Uterus (tissue), 4 donors: ENCODE results near the gene ARHGEF17. TPM values are rescaled to one million over a fixed set of nuclear protein-coding genes. Genes with fewer than 3 reads are reported as not detected.

ENCODE experiments used
- DNase-seq, 2 donors: peaks; one replicate each; pipeline ENCODE4 v3.0.0-alpha.2; 2019 to 2020
- H3K27ac ChIP-seq, 2 donors: fragments of 200-600 bp; sonication (generic); 1 replicate in 1 of 2; 2 replicates in 1 of 2; pipeline ENCODE4 v1.5.1; 2016 to 2018
- H3K27me3 ChIP-seq, 2 donors: fragments of 200-600 bp; sonication (generic); one replicate each; pipeline ENCODE4 v1.5.1; 2018 to 2019; ENCODE audit warnings: control low read depth in 1 of 2
- H3K36me3 ChIP-seq, 2 donors: fragments of 200-600 bp; sonication (generic); one replicate each; pipeline ENCODE4 v1.5.1; 2019; ENCODE audit warnings: control low read depth in 1 of 2
- H3K4me1 ChIP-seq, 2 donors: fragments of 200-600 bp; sonication (generic); one replicate each; pipeline ENCODE4 v1.5.1; 2018 to 2019; ENCODE audit warnings: control low read depth in 1 of 2
- H3K4me3 ChIP-seq, 2 donors: fragments of 200-600 bp; sonication (generic); 1 replicate in 1 of 2; 2 replicates in 1 of 2; pipeline ENCODE4 v1.5.1; 2018 to 2019; ENCODE audit warnings: mild to moderate bottlenecking in 1 of 2
- H3K9me3 ChIP-seq, 2 donors: fragments of 200-600 bp; sonication (generic); one replicate each; pipeline ENCODE4 v1.5.1; 2019; ENCODE audit warnings: control low read depth in 1 of 2
- POLR2A ChIP-seq, 2 donors: fragments of 450-650 bp; IDR thresholded peaks; one replicate each; pipeline ENCODE4 v1.6.1; 2016; ENCODE audit warnings: antibody characterized with exemption in 2 of 2, mild to moderate bottlenecking in 1 of 2, moderate library complexity in 1 of 2
- intact Hi-C: fragments of 100-400 bp; cut with DNase I; formaldehyde crosslinking; loops from one replicate; pipeline ENCODE4 v1.15.1; 2023; ENCODE audit warnings: low total_unique reads
- total RNA-seq, 4 donors: library from RNA; depleted of rRNA in 3 of 4; stranded (reverse); fragments of >200 nt in 3 of 4; gene quantifications; one replicate each; pipeline versions ENCODE4 v1.1.0 to v1.2.4, GENCODE V29; 2014 to 2023
- TF ChIP-seq, protein P1 (sequence below), 4 experiments: fragments of 200-600 bp in 2 of 4; fragments of 450-650 bp in 2 of 4; sonication (generic) in 2 of 4; IDR thresholded peaks; one replicate each; pipeline ENCODE4 v1.5.1; 2016 to 2019; ENCODE audit warnings: antibody characterized with exemption in 4 of 4, mild to moderate bottlenecking in 2 of 4, moderate library complexity in 1 of 4
- donor health status: DM: yes; HTN: yes; CAD: no.

Gene ARHGEF17
- total RNA-seq, 4 donors from 2014 or later = 17.9 to 174 (median 58.6) TPM

DNA sequence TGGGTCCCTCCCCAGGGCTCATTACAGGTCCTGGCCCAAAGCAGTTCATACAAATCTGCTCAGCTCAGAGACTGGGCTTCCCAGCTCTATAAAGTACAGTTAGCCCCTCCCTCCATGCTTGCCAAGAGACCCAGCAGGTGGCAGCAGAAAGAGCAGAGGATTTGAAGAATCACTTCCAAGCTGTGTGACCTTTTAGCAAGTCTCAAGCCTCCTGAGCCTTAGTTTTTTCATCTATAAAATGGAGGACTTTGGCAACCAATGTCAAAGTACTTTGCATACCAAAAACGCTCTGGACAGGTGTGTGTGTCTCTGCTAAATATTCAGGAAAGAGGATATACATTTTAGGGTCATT lies 94.7 kb downstream of the ARHGEF17 start:
- Histone ChIP-seq H3K4me1 (no peaks in the 10 kb centered on the region), H3K36me3 (no peaks in the 10 kb centered on the region), H3K27ac (no peak overlapping the region), H3K4me3 (no peak overlapping the region), H3K9me3 (no peaks in the 10 kb centered on the region), H3K27me3 (no peaks in the 10 kb centered on the region)
- intact Hi-C loops = no loop called here
- TF ChIP-seq, protein P1, sequence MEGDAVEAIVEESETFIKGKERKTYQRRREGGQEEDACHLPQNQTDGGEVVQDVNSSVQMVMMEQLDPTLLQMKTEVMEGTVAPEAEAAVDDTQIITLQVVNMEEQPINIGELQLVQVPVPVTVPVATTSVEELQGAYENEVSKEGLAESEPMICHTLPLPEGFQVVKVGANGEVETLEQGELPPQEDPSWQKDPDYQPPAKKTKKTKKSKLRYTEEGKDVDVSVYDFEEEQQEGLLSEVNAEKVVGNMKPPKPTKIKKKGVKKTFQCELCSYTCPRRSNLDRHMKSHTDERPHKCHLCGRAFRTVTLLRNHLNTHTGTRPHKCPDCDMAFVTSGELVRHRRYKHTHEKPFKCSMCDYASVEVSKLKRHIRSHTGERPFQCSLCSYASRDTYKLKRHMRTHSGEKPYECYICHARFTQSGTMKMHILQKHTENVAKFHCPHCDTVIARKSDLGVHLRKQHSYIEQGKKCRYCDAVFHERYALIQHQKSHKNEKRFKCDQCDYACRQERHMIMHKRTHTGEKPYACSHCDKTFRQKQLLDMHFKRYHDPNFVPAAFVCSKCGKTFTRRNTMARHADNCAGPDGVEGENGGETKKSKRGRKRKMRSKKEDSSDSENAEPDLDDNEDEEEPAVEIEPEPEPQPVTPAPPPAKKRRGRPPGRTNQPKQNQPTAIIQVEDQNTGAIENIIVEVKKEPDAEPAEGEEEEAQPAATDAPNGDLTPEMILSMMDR (IDR thresholded peaks at IDR 0.05) = no peak
- DNase-seq = no peak

- no peak for TF ChIP-seq POLR2A (IDR thresholded peaks at IDR 0.05)
- TF ChIP-seq, protein P1 (IDR thresholded peaks at IDR 0.05) = no peak
- Histone ChIP-seq H3K9me3 (no peaks in the 10 kb centered on the region), H3K27me3 (no peaks in the 10 kb centered on the region), H3K4me3 (no peak overlapping the region), H3K4me1 (no peaks in the 10 kb centered on the region), H3K27ac (no peak overlapping the region), H3K36me3 (no peaks in the 10 kb centered on the region)
- DNase-seq = no peak
- intact Hi-C loops = no loop called here
Observed at GRCh38 chr11:73403541-73403940, 95.5 kb downstream of the ARHGEF17 start.

DNA sequence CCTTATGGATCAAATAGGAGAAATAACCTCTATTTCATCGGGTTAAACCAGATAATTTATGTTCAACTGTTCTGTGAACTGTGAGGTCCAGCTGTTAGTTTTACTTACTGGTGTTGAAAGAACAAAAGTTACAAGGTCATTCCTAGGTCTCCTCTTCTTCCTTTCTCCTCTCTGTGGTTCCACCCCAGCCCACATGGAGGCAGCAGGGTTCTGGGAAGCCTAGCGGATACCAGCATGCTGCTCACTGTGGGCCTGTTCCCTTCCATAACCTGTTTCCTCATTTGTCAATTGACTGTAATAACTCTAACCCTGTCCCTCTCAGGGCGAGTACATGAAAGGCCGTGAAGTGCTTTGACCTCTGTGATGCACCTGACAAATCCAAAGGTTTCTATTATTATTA lies 96.0 kb downstream of the ARHGEF17 start:
- peak in 1 of 2 donors; percentile 54 for DNase-seq
- H3K4me3 ChIP-seq = no peak overlapping the region
- intact Hi-C loops = no loop called here
- H3K27me3 ChIP-seq = no peaks in the 10 kb centered on the region
- TF ChIP-seq POLR2A (IDR thresholded peaks at IDR 0.05) = no peak
- TF ChIP-seq, protein P1 (IDR thresholded peaks at IDR 0.05) = peak; percentile 36 to 57 (median 46)
- H3K27ac ChIP-seq = no peak overlapping the region
- H3K9me3 ChIP-seq = no peaks in the 10 kb centered on the region
- H3K4me1 ChIP-seq = no peaks in the 10 kb centered on the region
- no peaks in the 10 kb centered on the region for H3K36me3 ChIP-seq

DNA sequence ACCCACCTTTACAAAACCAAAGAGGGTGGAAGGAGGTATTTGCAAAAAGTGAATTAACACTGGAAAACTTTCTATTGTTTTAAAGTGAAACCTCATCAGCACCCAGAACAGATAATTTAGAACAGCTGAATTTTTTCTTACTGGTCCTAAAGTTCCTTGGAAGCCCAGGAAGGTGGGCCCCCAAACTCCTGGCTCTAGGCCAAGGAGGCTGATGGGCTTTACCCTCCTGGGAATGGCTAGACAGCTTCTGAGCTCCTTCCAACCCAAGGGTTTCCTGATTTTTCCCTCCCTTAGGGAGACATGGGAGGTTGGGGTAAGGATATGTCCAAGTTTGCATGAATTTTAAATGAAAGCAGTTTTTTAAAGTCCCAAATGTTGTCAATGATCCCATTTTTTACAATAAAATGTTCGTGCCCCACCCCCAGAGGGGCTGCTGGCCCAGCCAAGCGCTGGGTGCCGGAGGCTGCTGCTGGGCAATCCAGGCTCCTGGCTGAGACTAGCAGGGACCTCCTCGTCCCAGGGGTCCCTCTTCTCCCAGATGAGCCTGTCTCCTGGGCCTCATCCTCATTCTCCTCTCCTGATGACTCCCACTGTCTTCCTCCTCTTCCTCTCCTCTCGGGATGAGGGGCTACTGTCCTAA lies 96.5 kb downstream of the ARHGEF17 start:
- intact Hi-C loops = no loop called here
- Histone ChIP-seq H3K27ac (no peak overlapping the region), H3K27me3 (no peaks in the 10 kb centered on the region), H3K4me3 (no peak overlapping the region), H3K36me3 (no peaks in the 10 kb centered on the region), H3K4me1 (no peaks in the 10 kb centered on the region), H3K9me3 (no peaks in the 10 kb centered on the region)
- TF ChIP-seq POLR2A (IDR thresholded peaks at IDR 0.05) = no peak
- TF ChIP-seq, protein P1 (IDR thresholded peaks at IDR 0.05) = no peak
- DNase-seq = no peak

DNA sequence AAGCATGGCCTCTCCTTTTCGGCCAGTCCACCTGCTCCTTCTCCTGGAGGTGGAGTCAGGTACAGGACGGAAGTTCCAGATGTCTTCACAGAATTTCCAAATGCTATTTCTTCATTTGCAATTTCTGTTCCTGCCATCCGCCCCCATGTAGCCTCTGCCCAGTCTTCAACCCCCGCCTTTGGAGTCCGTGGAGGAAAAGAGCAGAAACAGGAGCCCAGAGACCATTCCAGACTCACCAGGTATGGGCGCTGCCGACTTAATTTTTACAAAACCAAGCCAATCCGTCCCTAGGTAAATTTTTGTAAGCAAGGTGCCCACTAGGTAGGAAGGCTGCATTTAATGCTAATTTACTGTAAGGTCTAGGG lies 97.1 kb downstream of the ARHGEF17 start:
- Histone ChIP-seq H3K27me3 (no peaks in the 10 kb centered on the region), H3K4me3 (no peak overlapping the region), H3K27ac (no peak overlapping the region), H3K36me3 (no peaks in the 10 kb centered on the region), H3K4me1 (no peaks in the 10 kb centered on the region), H3K9me3 (no peaks in the 10 kb centered on the region)
- intact Hi-C loops = no loop called here
- TF ChIP-seq, protein P1 (IDR thresholded peaks at IDR 0.05) = no peak
- TF ChIP-seq POLR2A (IDR thresholded peaks at IDR 0.05) = no peak
- DNase-seq = no peak
